GM19099 (cell line): ENCODE data around the gene GPR87.

ENCODE experiments used
- POLR2A ChIP-seq: IDR thresholded peaks from 3 replicates; pipeline ENCODE4 v1.6.1; 2011; ENCODE audit warnings: low read depth; ENCODE audit not compliant: insufficient read length; ENCODE audit errors: extremely low read depth

The GPR87 gene

GRCh38 chr3:151316267-151316991 lies at the start of gene GPR87:
Gene GPR87 (minus strand): TSS chr3:151316820. CDS start chr3:151300100, 16,720 bp downstream.
- no peak for TF ChIP-seq POLR2A

- no peak for TF ChIP-seq POLR2A
Measured at GRCh38 chr3:151362751-151363174, 46.1 kb upstream of the GPR87 start.

- TF ChIP-seq POLR2A, result no peak
Measured at GRCh38 chr3:151357463-151357850, 40.8 kb upstream of the GPR87 start.

GRCh38 chr3:151356794-151357462 lies 40.3 kb upstream of the GPR87 start:
- TF ChIP-seq POLR2A, result no peak

GRCh38 chr3:151351648-151352047 lies 35.0 kb upstream of the GPR87 start:
- no peak for TF ChIP-seq POLR2A

GRCh38 chr3:151351219-151351618 lies 34.6 kb upstream of the GPR87 start:
- no peak for TF ChIP-seq POLR2A

- no peak for TF ChIP-seq POLR2A
Measured at GRCh38 chr3:151350656-151351055, 34.0 kb upstream of the GPR87 start.

- no peak for TF ChIP-seq POLR2A
Measured at GRCh38 chr3:151347432-151347831, 30.8 kb upstream of the GPR87 start.

GRCh38 chr3:151346292-151346691 lies 29.7 kb upstream of the GPR87 start:
- TF ChIP-seq POLR2A, result no peak

- TF ChIP-seq POLR2A, result no peak
Measured at GRCh38 chr3:151345859-151346258, 29.2 kb upstream of the GPR87 start.

GRCh38 chr3:151331696-151332095 lies 15.1 kb upstream of the GPR87 start:
- TF ChIP-seq POLR2A, result no peak

GRCh38 chr3:151330899-151331298 lies 14.3 kb upstream of the GPR87 start:
- no peak for TF ChIP-seq POLR2A

GRCh38 chr3:151330379-151330778 lies 13.8 kb upstream of the GPR87 start:
- TF ChIP-seq POLR2A, result no peak

GRCh38 chr3:151329363-151329762 lies 12.7 kb upstream of the GPR87 start, which contains the start of gene P2RY13:
Gene P2RY13 (minus strand): TSS chr3:151329549. CDS start chr3:151329528, 21 bp downstream.
- TF ChIP-seq POLR2A, result no peak

- no peak for TF ChIP-seq POLR2A
Measured at GRCh38 chr3:151328298-151328995, 11.8 kb upstream of the GPR87 start.

- no peak for TF ChIP-seq POLR2A
Measured at GRCh38 chr3:151327571-151328198, 11.1 kb upstream of the GPR87 start.

- no peak for TF ChIP-seq POLR2A
Measured at GRCh38 chr3:151322511-151322910, 5.9 kb upstream of the GPR87 start.
